MCF 10A (cell line): ENCODE measurements around the gene ZNFX1. TPM values are rescaled to one million over a fixed set of nuclear protein-coding genes. Genes with fewer than 3 reads are reported as not detected.

Source experiments
- BruUV-seq: library from RNA; stranded (reverse); fragments of 400-500 nt; replicated peaks from 2 replicates; lab custom pipeline; 2021; lab: Mats Ljungman, UMichigan
- CTCF ChIA-PET: fragments of 300-600 bp; sonication (Branson Sonifier 250); formaldehyde crosslinking; extraction: SDS; loops from one replicate; lab custom pipeline; 2021; ENCODE audit warnings: antibody characterized with exemption, inconsistent platforms; lab: Yijun Ruan, JAX
- POLR2A ChIA-PET: fragments of 300-600, 350-650 bp; sonication (Branson Sonifier 250); formaldehyde crosslinking; extraction: SDS; loops from one replicate; lab custom pipeline; 2020; ENCODE audit warnings: antibody characterized with exemption, inconsistent platforms; lab: Yijun Ruan, JAX
- DNase-seq: peaks from one replicate; pipeline ENCODE4 v3.0.0-alpha.2; 2018; ENCODE audit not compliant: unreplicated experiment
- H3K27ac Mint-ChIP-seq: one replicate; pipeline ENCODE4 v1.8.0; 2022; ENCODE audit warnings: mild to moderate bottlenecking, low read depth, mixed read lengths; ENCODE audit not compliant: unreplicated experiment
- H3K27me3 Mint-ChIP-seq: one replicate; pipeline ENCODE4 v1.8.0; 2022; ENCODE audit warnings: mixed read lengths; ENCODE audit not compliant: insufficient read depth, unreplicated experiment
- H3K36me3 Mint-ChIP-seq: one replicate; pipeline ENCODE4 v1.8.0; 2022; ENCODE audit warnings: mild to moderate bottlenecking, moderate library complexity, mixed read lengths; ENCODE audit not compliant: insufficient read depth, unreplicated experiment
- H3K4me1 Mint-ChIP-seq: one replicate; pipeline ENCODE4 v1.8.0; 2022; ENCODE audit warnings: mixed read lengths; ENCODE audit not compliant: insufficient read depth, unreplicated experiment
- H3K4me3 Mint-ChIP-seq: one replicate; pipeline ENCODE4 v1.8.0; 2022; ENCODE audit warnings: mild to moderate bottlenecking, moderate library complexity, mixed read lengths; ENCODE audit not compliant: unreplicated experiment
- H3K9me3 Mint-ChIP-seq: one replicate; pipeline ENCODE4 v1.8.0; 2022; ENCODE audit warnings: mixed read lengths; ENCODE audit not compliant: unreplicated experiment
- intact Hi-C: fragments of 100-400 bp; cut with micrococcal nuclease; formaldehyde crosslinking; loops from 2 replicates; pipeline ENCODE4 v1.14.1; 2022
- total RNA-seq: library from RNA; stranded (reverse); gene quantifications from 2 replicates; pipeline ENCODE4 v1.2.3, GENCODE V29; 2022
- TF ChIP-seq, protein P1 (sequence below): fragments of 200-600 bp; IDR thresholded peaks from one replicate; pipeline ENCODE4 v1.8.0; 2022; ENCODE audit warnings: antibody characterized with exemption, mild to moderate bottlenecking; ENCODE audit not compliant: unreplicated experiment

ZNFX1 gene
- total RNA-seq, 1 experiment from 2014 or later: 24.3 TPM

DNA sequence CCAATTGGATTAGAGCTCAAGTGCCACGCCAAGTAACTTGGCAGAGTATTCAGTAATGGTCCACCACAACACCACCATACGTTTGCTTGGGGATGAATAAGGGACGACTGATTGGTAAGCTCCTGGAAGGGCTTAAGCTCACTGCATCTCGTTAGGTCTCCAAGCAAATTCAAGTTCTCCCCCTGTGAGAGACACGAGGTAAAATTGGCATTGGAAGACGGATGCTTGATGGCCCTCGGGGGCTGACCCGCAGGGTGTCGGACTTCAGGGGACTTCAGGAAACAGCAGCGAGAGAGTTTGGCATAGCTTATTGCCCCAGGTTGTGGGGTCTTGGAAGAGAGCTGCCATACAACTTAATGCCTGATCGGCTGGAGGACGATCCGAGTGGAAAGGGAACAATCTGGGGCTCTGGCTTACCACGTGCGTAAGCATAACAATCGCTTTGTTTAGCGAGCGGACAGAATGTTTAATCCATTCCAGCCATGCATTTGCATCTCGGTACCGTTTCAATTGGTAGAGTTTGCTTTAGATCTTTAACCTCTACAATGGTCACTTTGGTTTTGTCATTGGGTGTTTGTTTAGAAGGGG lies 4.8 kb upstream of the ZNFX1 start:
- peaks cover 100% of the 10 kb centered on the region for H3K36me3 Mint-ChIP-seq
- H3K4me3 Mint-ChIP-seq: peak overlapping the region; percentile 81
- intact Hi-C loops: loop anchor here (5.0 kb wide), 1 partner anchor 40 kb away; no protein-coding TSS in a partner anchor
- no TSS peak for BruUV-seq
- POLR2A ChIA-PET: interaction anchor here (1.0 to 8.8 kb wide), 15 partner anchors 7 to 831 kb away, joined by 3 to 170 read pairs (median 5); partner anchors contain the start of genes CSE1L, DDX27, STAU1 and UBE2V1
- H3K27ac Mint-ChIP-seq: peak overlapping the region; percentile 96
- no peaks in the 10 kb centered on the region for H3K27me3 Mint-ChIP-seq
- TF ChIP-seq, protein P1, sequence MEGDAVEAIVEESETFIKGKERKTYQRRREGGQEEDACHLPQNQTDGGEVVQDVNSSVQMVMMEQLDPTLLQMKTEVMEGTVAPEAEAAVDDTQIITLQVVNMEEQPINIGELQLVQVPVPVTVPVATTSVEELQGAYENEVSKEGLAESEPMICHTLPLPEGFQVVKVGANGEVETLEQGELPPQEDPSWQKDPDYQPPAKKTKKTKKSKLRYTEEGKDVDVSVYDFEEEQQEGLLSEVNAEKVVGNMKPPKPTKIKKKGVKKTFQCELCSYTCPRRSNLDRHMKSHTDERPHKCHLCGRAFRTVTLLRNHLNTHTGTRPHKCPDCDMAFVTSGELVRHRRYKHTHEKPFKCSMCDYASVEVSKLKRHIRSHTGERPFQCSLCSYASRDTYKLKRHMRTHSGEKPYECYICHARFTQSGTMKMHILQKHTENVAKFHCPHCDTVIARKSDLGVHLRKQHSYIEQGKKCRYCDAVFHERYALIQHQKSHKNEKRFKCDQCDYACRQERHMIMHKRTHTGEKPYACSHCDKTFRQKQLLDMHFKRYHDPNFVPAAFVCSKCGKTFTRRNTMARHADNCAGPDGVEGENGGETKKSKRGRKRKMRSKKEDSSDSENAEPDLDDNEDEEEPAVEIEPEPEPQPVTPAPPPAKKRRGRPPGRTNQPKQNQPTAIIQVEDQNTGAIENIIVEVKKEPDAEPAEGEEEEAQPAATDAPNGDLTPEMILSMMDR: no peak
- DNase-seq: peak; percentile 29
- peaks cover 75% of the 10 kb centered on the region for H3K4me1 Mint-ChIP-seq
- no peaks in the 10 kb centered on the region for H3K9me3 Mint-ChIP-seq
- CTCF ChIA-PET: interaction anchor here (0.6 to 1.6 kb wide), 5 partner anchors 15 to 1958 kb away, joined by 3 to 5 read pairs (median 4); no protein-coding TSS in a partner anchor

DNA sequence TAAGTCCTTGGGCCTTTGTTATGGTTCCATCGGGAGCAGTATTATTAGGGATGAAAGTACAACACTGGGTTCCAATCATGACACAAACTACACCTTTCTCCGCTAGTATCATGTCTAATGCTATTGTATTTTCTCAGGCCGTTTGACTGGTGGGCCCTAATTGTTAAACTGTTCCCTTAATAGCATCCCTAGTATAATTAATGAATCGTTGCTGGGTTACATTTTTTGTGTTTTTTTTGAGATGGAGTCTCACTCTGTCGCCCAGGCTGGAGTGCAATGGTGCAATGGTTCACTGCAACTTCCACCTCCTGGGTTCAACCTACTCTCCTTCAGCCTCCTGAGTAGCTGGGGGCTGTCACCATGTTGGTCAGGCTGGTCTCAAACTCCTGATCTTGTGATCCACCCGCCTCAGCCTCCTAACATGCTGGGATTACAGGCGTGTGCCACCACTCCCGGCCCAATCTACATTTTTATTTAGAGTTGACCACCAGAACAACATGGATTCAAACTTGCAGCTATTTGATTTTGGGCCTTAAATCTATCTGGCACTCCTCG lies 4.1 kb upstream of the ZNFX1 start:
- ChIA-PET POLR2A (interaction anchor here (1.0 to 8.8 kb wide), 19 partner anchors 7 to 831 kb away, joined by 3 to 170 read pairs (median 5); partner anchors contain the start of genes CSE1L, DDX27, STAU1 and UBE2V1), CTCF (interaction anchor here (0.8 to 1.2 kb wide), 4 partner anchors 15 to 226 kb away, joined by 3 to 4 read pairs (median 4); no protein-coding TSS in a partner anchor)
- Mint-ChIP-seq H3K4me1 (peaks cover 69% of the 10 kb centered on the region), H3K4me3 (peak overlapping the region; percentile 81), H3K27ac (peak overlapping the region; percentile 96), H3K36me3 (peaks cover 96% of the 10 kb centered on the region), H3K27me3 (no peaks in the 10 kb centered on the region), H3K9me3 (no peaks in the 10 kb centered on the region)
- DNase-seq: peak; percentile 14
- TF ChIP-seq, protein P1: no peak
- no TSS peak for BruUV-seq
- intact Hi-C loops: loop anchor here (5.0 kb wide), 1 partner anchor 40 kb away; no protein-coding TSS in a partner anchor

DNA sequence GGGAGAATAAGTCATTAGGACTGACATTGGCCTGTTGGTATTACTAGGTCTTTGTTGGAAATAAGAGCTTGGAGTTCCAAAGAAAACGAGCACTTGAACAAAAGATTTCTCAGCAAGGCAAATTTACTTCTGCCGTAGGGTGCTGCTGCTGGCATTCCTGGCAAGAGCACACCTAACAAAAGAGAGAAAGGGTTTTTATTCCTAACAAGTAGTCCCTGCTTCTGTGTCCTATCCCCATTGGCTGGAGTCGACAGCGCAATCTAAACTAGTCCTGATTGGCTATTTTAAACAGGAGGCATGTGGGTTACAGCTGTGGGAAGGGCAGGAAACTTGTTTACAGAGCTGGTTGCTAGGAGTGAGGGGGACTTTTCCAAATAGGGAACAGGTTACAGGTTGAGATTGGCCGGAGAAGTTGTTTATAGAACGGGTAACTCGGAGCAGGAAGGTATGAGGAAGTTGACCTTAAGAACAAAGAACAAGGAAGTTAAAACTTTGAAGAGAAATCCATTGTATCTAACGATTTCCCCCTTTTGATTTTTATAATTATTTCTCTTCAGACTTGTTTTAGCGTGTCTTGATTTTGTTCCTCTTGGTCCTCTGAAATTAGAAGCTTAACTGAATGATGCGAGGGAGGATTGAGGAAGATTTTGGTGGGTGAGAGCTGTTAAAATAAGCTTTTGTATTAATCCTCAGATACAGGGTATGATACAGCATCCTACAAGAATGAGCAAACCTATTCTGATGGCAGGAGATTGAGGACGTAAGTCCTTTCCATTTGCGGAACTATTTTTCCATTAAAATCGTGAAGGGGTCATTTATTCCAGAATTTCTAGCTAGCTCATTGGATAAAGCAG lies 3.4 kb upstream of the ZNFX1 start:
- peak overlapping the region; percentile 96 for H3K27ac Mint-ChIP-seq
- ChIA-PET POLR2A (interaction anchor here (0.5 to 8.8 kb wide), 24 partner anchors 8 to 832 kb away, joined by 3 to 170 read pairs (median 4); partner anchors contain the start of genes CSE1L, DDX27, STAU1 and UBE2V1), CTCF (interaction anchor here (0.6 to 1.2 kb wide), 5 partner anchors 34 to 233 kb away, joined by 3 to 7 read pairs (median 3); no protein-coding TSS in a partner anchor)
- H3K9me3 Mint-ChIP-seq: no peaks in the 10 kb centered on the region
- peaks cover 89% of the 10 kb centered on the region for H3K36me3 Mint-ChIP-seq
- no TSS peak for BruUV-seq
- TF ChIP-seq, protein P1: no peak
- H3K4me3 Mint-ChIP-seq: peak overlapping the region; percentile 81
- intact Hi-C loops: loop anchor here (5.0 kb wide), 1 partner anchor 41 kb away; no protein-coding TSS in a partner anchor
- DNase-seq: peak; percentile 90
- H3K27me3 Mint-ChIP-seq: no peaks in the 10 kb centered on the region
- peaks cover 70% of the 10 kb centered on the region for H3K4me1 Mint-ChIP-seq
